HG02610 (cell line): Measurements from ENCODE around the gene CDH13.

Experiments
- ATAC-seq: cut with Tn5 transposase; IDR thresholded peaks from one replicate; pipeline ENCODE4 v1.9.1; 2021; ENCODE audit warnings: mild to moderate bottlenecking, moderate library complexity; ENCODE audit not compliant: unreplicated experiment

Gene CDH13

DNA sequence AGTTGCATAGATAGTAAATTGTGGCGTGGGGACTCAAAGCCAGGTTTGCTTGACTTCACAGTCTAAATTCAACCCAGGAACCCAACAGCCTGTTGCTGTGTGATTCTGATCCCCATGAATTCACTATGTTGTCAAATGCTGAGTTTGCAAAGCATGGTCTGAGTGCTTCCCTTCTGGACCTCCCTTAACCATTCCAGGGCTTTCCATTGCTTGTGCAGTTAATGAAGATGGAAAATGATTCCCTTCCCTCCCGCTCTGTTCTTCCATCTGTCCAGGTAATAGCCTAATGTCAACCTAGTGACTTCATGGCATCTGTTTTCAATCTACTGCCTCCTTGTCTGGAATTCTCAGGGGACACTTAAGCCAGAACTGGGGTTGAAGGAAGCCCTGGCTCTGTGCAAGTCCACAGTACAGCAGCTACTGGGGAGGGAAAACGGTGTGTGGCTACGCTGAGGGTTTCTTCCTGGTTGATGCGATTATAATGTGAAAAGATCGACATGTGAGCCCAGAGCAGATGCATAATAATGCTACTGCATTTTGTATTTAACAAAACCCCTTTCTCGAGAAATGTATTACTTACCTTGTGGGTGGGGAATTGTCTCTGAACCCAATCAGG, 206.7 kb downstream of the CDH13 start:
- ATAC-seq = no peak

DNA sequence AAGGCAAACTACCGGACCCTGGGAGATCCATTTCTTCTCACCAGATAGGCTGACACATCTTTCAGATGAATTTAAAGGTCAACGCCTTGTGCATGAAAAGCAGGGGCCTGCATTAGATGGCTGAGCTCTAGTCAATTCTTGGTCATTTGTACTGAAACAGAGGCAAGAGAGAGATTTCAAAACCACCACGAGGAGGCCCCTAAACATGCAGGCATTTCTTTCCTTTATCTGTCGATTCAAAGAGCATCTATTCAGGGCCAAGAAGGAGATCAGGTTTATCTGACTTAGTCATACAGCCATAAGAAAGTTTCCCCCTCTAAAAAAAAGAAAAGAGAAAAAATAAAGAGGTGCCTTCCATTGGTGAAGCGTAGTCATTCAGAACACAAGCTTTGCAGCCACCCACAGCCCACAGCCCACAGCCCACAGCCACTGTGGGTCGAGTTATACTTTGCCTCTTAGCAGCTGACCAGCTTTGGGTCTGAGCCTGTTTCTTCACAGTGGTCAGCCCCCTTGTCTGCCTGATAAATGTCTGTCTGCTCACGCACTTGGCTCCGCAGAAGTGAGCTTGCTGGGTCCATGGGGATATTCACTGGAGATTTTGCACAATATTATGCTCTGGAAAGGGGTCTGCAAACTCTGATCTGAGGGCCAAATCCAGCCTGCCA, 207.5 kb downstream of the CDH13 start:
- ATAC-seq = no peak

DNA sequence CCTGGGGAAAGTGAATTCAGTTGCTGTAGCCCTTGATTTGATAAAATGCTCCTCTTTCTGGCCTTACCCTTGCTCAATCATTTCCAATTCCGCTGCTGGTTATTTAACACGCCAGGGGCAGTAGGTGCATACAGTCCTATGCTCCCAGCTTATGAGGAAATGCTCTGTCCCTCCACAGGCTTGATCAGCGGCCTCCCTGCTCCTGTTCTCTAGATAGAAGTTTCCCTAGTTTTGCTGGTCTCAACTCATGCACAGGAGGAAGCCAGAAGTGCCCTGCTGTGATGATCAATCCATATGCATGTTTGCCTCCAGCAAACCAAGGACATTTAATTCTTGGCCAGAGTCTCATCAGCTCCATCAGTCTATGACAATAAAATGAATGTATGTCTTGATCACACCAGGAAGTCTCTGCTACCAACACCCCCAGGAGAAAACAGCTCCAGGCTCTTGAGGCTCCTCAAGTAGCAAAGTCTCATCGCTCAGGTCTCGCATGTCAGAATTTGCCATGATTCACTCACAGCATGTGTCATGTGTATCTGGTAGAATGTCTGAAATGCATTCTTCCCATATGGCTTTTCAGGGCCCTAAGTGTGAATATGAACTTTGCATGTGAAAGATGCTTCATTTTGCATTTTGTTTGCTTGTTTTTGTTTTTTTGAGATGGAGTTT, 208.9 kb downstream of the CDH13 start:
- ATAC-seq = no peak

DNA sequence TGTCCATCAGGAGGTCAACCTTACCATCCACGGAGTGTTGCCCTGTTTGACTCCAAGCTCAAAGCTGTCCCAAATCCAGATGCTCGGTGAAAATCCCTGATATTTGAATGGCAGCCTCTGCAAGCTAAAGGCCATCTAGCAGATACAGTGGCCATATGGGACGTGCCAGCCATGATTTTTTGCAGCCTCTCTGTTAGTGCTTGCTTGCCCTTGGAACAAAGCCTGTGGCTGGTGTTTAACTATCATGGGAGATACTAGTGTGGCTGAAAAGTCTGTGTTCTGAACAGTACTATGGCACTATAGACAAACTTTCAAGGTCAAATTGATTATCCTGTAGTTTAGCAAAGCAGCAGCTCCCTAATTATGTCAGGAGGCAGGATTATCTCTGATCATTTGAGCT, 214.3 kb downstream of the CDH13 start:
- no peak for ATAC-seq

DNA sequence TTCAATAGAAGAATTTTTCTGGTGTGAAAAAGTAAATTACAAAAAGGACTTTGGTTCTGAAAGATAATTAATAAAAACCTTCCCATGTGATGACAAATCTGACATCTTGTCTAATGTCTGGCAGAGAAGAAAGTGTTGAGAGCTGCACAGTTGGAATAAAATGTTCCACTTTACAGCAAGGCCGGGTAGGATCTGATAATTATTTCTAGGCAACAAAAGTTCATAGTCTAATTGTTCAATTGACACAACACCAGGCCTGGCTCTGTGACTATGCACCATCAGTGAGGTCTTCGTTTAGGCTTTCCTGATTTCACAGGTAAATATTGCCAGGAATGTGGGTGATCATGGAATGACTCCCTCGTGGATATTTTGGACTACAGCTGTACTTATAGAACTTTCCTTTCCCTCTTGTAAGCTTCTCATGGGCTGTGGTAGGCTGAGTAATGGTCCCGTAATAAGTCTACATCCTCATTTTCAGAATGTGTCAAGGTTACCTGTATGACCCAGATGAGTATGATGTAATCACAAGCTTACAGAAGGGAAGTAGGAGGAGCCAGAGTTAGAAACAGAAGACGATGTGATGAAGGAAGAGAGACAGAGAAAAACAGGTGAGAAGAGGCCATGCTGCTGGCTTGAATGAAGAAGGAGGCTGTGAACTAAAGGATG, 217.0 kb downstream of the CDH13 start:
- no peak for ATAC-seq

DNA sequence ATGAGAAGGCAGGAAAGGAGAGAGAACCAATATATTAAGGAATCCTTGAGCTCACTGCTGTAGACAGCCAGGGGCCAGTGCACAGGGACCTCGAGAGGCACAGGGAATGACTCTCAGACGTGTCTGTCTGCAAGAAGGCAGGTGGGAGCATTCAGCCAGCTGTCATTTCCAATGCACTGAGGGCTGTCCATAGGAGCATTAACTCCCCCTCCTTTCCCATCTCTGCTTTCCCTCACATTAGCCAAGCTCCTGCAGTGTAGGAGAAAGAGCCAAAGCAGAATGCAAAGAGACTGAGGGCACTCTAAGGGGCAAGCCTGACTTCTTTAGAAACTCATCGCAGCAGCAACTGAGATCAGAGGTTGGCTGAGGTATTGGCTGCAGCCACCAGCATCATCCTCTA, 218.3 kb downstream of the CDH13 start:
- no peak for ATAC-seq

DNA sequence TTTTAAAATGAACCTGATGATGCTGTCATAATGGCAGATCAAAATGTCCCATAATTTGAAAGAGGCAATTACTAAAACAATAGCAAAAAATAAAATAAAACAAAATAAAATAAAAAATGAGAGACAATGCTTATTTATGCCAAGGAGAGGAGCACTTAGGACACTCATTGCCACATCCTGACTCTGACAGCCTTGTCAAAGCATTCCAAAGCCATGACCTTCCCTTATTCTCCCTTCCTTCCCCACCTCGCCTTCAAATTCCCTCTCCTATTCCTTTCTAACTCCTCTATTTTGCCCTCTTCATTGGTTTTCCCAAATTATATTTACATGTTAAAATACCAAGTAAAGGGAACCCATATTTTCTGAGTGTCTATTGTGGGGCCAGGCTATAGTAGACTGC, 220.0 kb downstream of the CDH13 start:
- no peak for ATAC-seq

DNA sequence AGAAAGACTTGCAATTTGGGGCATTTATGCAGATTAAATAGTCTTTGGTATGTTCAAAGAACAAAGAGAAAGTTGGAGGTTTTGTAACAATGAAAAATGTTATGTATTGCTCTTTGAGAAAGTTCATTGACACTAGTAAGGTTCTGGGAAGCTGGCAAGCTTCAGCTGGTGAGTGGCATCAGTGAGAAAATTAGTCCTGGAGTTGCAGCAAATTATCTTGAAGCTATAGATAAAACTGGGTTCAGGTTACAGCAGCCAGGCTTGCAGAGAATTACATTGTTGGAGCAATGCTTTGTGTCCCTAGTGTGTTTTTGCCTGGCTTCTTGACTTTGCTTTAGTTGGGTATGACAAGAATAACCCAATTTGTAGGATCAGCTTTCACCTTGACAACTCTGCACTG, 221.2 kb downstream of the CDH13 start:
- no peak for ATAC-seq

DNA sequence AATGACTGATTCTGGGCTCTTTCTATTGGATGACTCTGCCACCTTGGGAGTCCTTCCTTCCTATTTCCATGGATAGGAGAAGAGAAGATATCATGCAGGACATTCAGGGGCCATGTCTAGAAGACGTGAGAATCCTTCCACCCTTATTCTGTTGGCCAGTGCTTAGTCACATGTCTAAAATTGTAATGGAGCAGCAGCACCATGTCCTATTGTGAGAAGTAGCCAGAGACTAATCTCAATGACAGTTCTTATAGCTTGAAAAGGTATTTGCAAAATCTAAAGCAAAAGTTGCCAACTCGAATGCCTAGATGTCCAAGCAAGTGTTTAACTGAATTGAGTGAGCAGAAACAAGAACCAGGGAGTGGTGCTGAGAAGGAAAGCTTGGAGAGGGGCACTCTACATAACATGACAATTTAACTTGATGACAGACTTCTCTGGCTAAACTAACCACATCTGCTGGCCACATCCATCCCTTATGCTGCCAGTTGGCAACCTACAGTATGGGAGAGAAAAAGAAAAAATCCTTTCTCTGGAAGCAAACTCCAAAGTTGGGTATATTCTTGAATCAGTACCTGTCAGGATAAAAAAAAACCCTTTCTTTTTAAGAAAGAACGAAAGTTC, 225.7 kb downstream of the CDH13 start:
- no peak for ATAC-seq

DNA sequence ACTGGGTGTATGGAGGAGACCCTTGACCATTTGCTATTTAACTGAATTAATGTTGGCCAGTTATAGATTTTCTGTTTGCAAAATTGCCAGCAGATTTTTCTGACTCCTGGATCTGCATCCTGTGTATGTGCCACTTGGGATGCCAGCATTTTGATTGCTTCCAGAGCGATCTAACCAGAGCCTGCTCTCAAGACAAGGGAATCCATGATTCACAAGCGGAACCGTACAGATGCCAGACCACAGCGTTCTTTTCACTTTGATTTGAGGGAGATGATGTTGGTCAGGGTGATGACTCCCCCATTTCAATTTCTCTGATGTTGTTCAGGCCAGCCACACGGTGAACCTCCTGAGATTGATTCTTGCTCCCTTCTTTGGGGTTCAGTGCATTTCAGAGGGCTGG, 228.7 kb downstream of the CDH13 start:
- no peak for ATAC-seq

DNA sequence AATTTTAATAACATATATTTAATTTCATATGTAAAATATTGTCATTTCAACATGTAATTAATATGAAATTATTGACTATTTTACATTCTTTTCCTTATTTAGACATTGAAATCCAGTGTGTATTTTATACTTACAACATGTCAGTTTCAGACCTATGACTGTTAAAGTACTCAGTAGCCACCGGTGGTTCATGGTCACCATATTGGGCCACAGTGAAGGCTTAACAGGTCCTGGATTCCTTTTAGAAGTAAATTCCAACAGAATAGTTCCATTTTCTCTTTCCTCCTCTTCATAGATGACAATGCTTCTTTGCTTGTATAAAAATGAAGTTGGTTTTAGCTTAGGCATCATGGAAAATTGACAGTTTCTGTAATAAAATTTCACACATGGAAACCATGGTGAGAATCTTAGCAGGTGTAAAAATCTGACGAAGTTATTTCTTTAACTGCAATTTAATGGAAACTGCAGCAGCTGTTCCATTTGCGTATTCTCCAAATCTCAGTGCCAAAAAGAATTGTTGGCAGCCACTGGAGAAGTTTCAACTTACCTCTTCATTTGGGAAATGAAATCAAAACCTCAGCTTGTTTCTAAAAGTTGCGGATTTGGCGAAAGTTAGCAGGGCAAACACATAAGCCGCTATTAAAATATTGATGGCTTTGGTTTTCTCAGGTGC, 231.1 kb downstream of the CDH13 start:
- ATAC-seq = no peak

DNA sequence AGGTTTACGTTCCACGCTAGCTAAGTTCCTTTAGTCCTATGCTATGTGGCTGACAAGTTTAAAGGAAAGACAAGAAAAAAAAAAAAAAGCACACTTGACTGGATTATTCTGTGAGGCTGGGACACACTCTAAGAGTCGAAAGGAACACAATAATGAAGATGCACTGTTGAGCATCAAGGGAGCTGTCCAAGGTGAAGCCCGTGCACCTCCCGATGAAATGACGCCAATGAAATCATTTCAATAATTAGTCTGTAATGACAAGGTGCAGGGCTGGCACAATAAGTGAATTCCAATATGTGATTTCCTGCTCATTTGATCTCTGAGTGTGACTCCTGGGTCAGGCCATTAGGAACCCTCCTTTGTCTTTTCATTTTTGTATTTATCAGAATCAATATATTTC, 232.9 kb downstream of the CDH13 start:
- ATAC-seq = no peak

DNA sequence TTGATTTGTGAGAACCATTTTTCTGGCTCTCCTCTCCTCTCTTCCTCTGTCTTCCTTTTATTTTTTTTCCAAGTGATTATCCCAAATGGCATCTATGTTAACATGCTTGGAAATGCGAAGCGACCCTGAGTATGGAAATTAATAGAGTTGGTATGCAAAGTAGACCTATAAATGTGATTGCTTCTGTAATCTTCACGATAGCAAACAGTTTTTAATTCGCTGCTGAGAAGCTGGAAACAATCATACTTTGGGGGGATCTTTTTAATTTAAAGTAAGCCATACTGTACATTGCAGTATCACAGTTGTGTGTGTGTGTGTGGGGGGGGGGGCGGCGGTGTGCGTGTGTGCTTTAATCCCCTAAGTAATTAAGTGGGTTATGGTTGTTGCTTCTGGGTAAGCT, 233.3 kb downstream of the CDH13 start:
- ATAC-seq = no peak

DNA sequence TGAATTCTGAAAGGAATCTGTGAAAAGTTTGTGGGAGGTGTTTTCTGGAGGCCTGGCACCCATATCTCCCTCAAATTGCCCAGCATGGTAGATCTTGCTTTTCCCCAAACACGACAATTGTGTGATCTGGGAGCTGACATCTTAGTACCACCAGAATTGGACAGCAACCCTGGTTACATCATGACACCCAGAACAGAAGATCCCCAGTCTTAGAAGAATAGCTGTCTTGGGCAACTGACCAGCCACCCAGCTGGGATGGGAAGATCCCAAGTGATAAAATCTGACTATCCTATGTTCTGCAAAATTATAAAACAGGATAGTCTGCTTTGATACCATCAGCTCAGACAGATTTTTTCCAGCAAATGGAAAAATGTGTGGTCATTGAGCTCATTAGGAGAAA, 235.3 kb downstream of the CDH13 start:
- ATAC-seq = no peak

DNA sequence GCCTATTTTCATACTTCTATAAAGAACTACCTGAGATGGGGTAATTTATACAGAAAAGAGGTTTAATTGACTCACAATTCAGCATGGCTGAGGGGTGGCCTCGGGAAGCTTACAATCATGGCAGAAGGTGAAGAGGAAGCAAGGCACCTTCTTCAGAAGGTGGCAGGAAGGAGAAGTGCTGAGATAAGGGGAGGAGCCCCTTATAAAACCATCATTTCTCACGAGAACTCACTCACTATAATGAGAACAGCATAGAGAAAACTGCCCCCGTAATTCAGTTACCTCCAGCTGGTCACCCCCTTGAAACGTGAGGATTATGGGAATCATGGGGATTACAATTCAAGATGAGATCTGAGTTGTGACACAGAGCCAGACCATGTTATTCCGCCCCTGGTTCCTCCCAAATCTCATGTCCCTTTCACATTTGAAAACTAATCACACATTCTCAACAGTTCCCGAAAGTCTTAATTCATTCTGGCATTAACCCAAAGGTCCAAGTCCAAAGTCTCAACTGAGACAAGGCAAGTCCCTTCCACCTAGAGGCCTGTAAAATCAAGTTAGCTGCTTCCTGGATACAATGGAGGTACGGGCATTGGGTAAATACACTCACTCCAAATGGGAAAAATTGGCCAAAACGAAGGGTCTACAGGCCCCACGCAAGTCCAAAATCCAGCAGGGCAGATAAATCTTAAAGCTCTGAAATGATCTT, 237.7 kb downstream of the CDH13 start:
- ATAC-seq = no peak

DNA sequence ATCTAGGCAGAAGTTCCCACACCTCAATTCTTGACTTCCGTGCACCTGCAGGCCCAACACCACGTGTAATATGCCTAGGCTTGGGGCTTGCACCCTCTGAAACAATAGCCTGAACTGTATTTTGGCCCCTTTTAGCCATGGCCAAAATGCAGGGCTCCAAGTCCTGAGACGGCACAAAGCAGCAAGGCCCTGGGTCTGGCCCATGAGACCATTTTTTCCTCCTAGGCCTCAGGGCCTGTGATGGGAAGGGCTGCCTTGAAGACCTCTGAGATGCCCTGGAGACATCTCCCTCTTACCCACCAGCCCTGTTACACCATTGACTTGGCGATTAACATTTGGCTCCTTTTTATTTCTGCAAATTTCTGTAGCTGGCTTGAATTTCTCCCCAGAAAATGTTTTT, 238.6 kb downstream of the CDH13 start:
- no peak for ATAC-seq

DNA sequence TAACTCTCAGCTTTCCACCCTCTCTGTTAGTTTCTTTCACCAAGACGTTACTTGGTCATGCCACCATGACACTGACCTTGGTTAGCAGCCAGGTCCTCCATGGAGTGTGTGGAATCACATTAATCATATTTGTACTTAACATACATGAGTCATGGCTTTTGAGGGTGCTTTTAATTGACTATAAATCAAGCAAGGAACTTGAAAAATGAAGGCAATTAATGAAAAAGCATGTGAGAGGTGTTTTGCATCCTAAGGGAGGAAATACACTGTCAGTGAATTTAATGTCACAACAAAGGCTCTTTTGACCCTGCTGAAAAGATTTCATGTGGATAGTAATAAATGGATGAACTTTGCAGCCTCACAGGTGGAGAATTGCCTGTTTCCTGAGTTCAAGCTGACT, 240.7 kb downstream of the CDH13 start:
- no peak for ATAC-seq

DNA sequence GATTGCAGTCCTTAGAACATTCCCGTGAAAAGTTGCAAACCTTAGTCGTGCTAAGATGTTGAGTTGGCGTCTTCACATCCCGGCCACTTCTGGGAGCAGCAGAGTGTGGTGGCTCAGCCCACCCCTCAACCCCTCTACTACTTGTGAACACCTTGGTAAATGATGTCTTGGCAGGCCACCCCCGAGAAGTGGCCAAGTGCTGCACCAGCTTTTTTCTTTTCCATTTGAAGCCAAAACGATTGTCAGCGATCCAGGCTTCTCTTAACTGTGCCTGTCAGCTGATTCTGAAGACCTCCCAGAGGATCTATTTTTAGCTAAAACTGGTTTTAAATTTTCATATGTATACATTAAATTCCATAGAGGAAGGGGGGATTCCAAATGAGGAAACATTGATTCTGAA, 247.5 kb downstream of the CDH13 start:
- no peak for ATAC-seq

DNA sequence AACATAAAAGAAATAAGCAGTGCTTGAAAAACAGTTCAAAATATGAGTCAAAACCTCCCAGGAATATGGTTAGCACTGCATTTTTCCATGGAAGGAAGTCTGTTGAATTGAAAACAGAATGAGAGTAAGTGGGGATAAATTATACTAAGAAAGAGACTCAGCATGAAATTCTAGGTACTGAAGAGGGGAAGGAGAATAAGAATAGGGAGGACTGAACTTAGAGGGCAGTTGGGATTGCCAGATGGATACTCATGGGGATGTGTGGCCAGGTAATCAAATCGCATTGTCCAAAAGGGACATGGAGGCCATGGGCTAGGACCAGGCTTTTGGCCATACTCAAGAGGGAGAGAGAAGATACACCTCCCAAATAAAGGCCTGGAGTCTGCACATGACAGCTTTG, 247.9 kb downstream of the CDH13 start:
- no peak for ATAC-seq

DNA sequence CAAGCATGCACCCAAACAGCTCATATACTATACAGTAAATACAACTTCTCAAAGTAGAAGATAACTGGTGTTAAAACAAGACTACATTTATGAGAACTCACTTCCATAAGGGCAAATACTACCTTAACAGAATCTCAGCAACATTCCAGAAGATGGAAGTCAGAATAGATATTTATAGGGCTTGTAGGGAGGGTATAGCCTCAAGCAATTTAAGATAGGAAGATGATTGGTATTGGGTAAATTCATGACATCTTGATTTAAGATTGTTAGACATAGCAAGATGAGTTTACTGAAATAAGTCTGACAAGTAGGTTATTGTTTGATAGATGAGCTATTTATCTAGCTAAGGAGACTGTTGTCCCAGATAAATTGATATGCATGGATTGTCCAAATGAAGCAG, 250.2 kb downstream of the CDH13 start:
- no peak for ATAC-seq
